ENCODE data around the gene CDS1. TPM values are rescaled to one million over a fixed set of nuclear protein-coding genes. Genes with fewer than 3 reads are reported as not detected.

Gene CDS1
- total and polyA plus RNA-seq, 7 experiments from 2014 or later, result 0.39 to 0.95 (median 0.71) TPM; not detected in 1

GRCh38 chr4:84623661-84624060, 40.7 kb downstream of the CDS1 start:
- CTCF ChIA-PET, result no interaction called here
- no peaks in the 10 kb centered on the region for H3K4me1 Mint-ChIP-seq
- no peak for ATAC-seq

GRCh38 chr4:84626673-84627072, 43.7 kb downstream of the CDS1 start:
- H3K27me3 ChIP-seq (ENCODE audit: control insufficient read depth in 2 of 2, insufficient read depth in 2 of 2, low read length in 2 of 2), result no peaks in the 10 kb centered on the region
- intact Hi-C loops (cut with micrococcal nuclease), result no loop called here
- H3K4me3 ChIP-seq (ENCODE audit: low read length), result no peak overlapping the region
- no peaks in the 10 kb centered on the region for H3K9me3 ChIP-seq (ENCODE audit: control insufficient read depth in 2 of 3, low read length in 3 of 3)
- POLR2A ChIA-PET, result no interaction called here
- H3K9me3 Mint-ChIP-seq, result no peaks in the 10 kb centered on the region
- no peaks in the 10 kb centered on the region for H3K27me3 Mint-ChIP-seq
- no peaks in the 10 kb centered on the region for H3K36me3 ChIP-seq (ENCODE audit: control insufficient read depth in 2 of 3, insufficient read depth in 3 of 3, low read length in 3 of 3)
- no peaks in the 10 kb centered on the region for H3K4me1 ChIP-seq (ENCODE audit: control insufficient read depth in 2 of 2, insufficient read depth in 2 of 2, low read length in 2 of 2)
- no peaks in the 10 kb centered on the region for H3K4me1 Mint-ChIP-seq
- no peak overlapping the region for H3K27ac ChIP-seq (ENCODE audit: low read depth, low read length)
- peaks cover 0 to 12% (median 4%) of the 10 kb centered on the region in 5 donors for H3K36me3 Mint-ChIP-seq
- no peak overlapping the region for H3K27ac Mint-ChIP-seq
- ATAC-seq (no peak), DNase-seq (no peak)
- no peak overlapping the region for H3K4me3 Mint-ChIP-seq
- CTCF ChIA-PET, result no interaction called here

More at GRCh38 chr4:84623661-84624060, 40.7 kb downstream of the CDS1 start:
- POLR2A ChIA-PET, result no interaction called here
- Mint-ChIP-seq H3K4me3 (no peak overlapping the region), H3K9me3 (no peaks in the 10 kb centered on the region), H3K27ac (no peak overlapping the region), H3K27me3 (no peaks in the 10 kb centered on the region), H3K36me3 (peaks cover 0 to 12% (median 4%) of the 10 kb centered on the region in 5 donors)
- Histone ChIP-seq H3K9me3 (ENCODE audit: control insufficient read depth in 2 of 3, low read length in 3 of 3) (no peaks in the 10 kb centered on the region), H3K4me1 (ENCODE audit: control insufficient read depth in 2 of 2, insufficient read depth in 2 of 2, low read length in 2 of 2) (no peaks in the 10 kb centered on the region), H3K27me3 (ENCODE audit: control insufficient read depth in 2 of 2, insufficient read depth in 2 of 2, low read length in 2 of 2) (no peaks in the 10 kb centered on the region), H3K36me3 (ENCODE audit: control insufficient read depth in 2 of 3, insufficient read depth in 3 of 3, low read length in 3 of 3) (no peaks in the 10 kb centered on the region), H3K27ac (ENCODE audit: low read depth, low read length) (no peak overlapping the region), H3K4me3 (ENCODE audit: low read length) (no peak overlapping the region)
- DNase-seq, result no peak
- intact Hi-C loops (cut with micrococcal nuclease), result no loop called here

DNA sequence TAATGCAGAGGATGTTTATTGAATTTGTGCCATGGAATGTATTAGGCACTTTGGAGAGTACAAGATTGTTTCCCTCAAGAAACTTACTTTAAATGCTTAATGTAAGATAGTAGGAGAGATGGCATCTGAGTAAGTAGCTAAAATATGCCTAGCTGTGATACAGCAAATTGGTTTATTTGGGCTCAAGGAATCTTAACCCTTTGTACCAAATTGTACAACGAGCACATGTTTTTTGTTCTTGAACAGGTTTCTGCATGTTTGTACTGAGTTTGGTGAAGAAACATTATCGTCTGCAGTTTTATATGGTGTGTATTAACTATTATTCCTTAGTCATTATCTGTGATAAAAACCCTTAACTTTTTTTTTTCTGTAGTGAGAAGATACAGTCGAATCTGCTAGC, 48.6 kb downstream of the CDS1 start:
- ATAC-seq, result no peak
- Mint-ChIP-seq H3K4me3 (no peak overlapping the region), H3K4me1 (no peaks in the 10 kb centered on the region), H3K27ac (no peak overlapping the region), H3K9me3 (peaks cover 0 to 6% (median 2%) of the 10 kb centered on the region in 11 donors), H3K36me3 (peaks cover 0 to 11% (median 5%) of the 10 kb centered on the region in 5 donors), H3K27me3 (peaks cover 0 to 4% (median 0%) of the 10 kb centered on the region in 5 donors)
- no peaks in the 10 kb centered on the region for H3K27me3 ChIP-seq (ENCODE audit: control insufficient read depth in 2 of 2, insufficient read depth in 2 of 2, low read length in 2 of 2)
- no peak overlapping the region for H3K4me3 ChIP-seq (ENCODE audit: low read length)
- intact Hi-C loops (cut with micrococcal nuclease), result no loop called here
- no peaks in the 10 kb centered on the region for H3K9me3 ChIP-seq (ENCODE audit: control insufficient read depth in 2 of 3, low read length in 3 of 3)
- no peak overlapping the region for H3K27ac ChIP-seq (ENCODE audit: low read depth, low read length)
- DNase-seq, result no peak
- H3K4me1 ChIP-seq (ENCODE audit: control insufficient read depth in 2 of 2, insufficient read depth in 2 of 2, low read length in 2 of 2), result no peaks in the 10 kb centered on the region
- ChIA-PET CTCF (no interaction called here), POLR2A (no interaction called here)
- no peaks in the 10 kb centered on the region for H3K36me3 ChIP-seq (ENCODE audit: control insufficient read depth in 2 of 3, insufficient read depth in 3 of 3, low read length in 3 of 3)

- Mint-ChIP-seq H3K4me3 (no peak overlapping the region), H3K4me1 (no peaks in the 10 kb centered on the region), H3K36me3 (peaks cover 0 to 11% (median 5%) of the 10 kb centered on the region in 5 donors), H3K27ac (no peak overlapping the region), H3K27me3 (peaks cover 0 to 4% (median 0%) of the 10 kb centered on the region in 5 donors), H3K9me3 (peaks cover 0 to 6% (median 2%) of the 10 kb centered on the region in 11 donors)
- no peaks in the 10 kb centered on the region for H3K36me3 ChIP-seq (ENCODE audit: control insufficient read depth in 2 of 3, insufficient read depth in 3 of 3, low read length in 3 of 3)
- DNase-seq (no peak), ATAC-seq (no peak)
- no peaks in the 10 kb centered on the region for H3K4me1 ChIP-seq (ENCODE audit: control insufficient read depth in 2 of 2, insufficient read depth in 2 of 2, low read length in 2 of 2)
- ChIA-PET POLR2A (no interaction called here), CTCF (no interaction called here)
- no peaks in the 10 kb centered on the region for H3K27me3 ChIP-seq (ENCODE audit: control insufficient read depth in 2 of 2, insufficient read depth in 2 of 2, low read length in 2 of 2)
- no peaks in the 10 kb centered on the region for H3K9me3 ChIP-seq (ENCODE audit: control insufficient read depth in 2 of 3, low read length in 3 of 3)
- intact Hi-C loops (cut with micrococcal nuclease), result no loop called here
- H3K4me3 ChIP-seq (ENCODE audit: low read length), result no peak overlapping the region
- no peak overlapping the region for H3K27ac ChIP-seq (ENCODE audit: low read depth, low read length)
Measured at GRCh38 chr4:84632092-84632491, 49.2 kb downstream of the CDS1 start.

DNA sequence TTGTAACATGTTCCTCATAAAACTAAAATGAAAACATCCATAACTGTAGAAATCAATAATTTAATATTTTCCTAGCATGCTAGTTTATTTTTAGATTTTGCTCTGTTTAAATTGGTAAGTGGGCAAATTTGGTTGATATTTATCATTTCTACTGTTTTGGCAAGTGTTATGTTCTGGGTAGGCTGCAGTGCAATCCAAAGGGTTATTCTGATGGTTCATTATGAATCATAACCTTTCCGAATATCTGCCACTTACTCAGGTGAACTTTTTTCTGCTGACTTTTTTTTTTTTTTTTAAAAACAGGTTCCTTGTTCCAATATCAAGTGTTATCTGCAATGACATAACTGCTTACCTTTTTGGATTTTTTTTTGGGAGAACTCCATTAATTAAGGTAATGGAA, 52.0 kb downstream of the CDS1 start:
- no peak overlapping the region for H3K27ac Mint-ChIP-seq
- CTCF ChIA-PET, result no interaction called here

DNA sequence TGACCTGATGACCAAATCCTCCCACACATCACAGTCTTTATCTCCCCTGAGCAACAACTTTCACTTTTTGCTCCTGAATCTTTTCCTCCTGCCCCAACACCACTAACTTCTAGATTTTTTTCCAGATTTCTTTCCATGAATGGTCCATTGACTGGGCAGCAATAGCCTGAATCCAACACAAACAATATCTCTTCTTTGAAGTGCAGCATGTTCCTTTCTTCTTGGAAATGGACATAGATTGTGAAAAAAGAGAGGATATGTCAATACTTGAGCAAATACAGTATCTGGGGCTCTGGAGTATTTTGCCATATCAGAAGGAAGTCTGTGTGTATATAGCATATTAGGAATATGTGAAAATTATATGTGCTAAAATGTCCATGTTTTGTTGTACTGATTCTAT, 55.2 kb downstream of the CDS1 start:
- ChIA-PET POLR2A (no interaction called here), CTCF (no interaction called here)
- Mint-ChIP-seq H3K4me1 (no peaks in the 10 kb centered on the region), H3K27me3 (no peaks in the 10 kb centered on the region), H3K4me3 (no peak overlapping the region), H3K36me3 (peaks cover 0 to 8% (median 5%) of the 10 kb centered on the region in 5 donors), H3K9me3 (peaks cover 0 to 6% (median 2%) of the 10 kb centered on the region in 11 donors), H3K27ac (no peak overlapping the region)
- DNase-seq, result no peak
- Histone ChIP-seq H3K27me3 (ENCODE audit: control insufficient read depth in 2 of 2, insufficient read depth in 2 of 2, low read length in 2 of 2) (no peaks in the 10 kb centered on the region), H3K4me1 (ENCODE audit: control insufficient read depth in 2 of 2, insufficient read depth in 2 of 2, low read length in 2 of 2) (no peaks in the 10 kb centered on the region), H3K4me3 (ENCODE audit: low read length) (no peak overlapping the region), H3K27ac (ENCODE audit: low read depth, low read length) (no peak overlapping the region), H3K36me3 (ENCODE audit: control insufficient read depth in 2 of 3, insufficient read depth in 3 of 3, low read length in 3 of 3) (no peaks in the 10 kb centered on the region), H3K9me3 (ENCODE audit: control insufficient read depth in 2 of 3, low read length in 3 of 3) (no peaks in the 10 kb centered on the region)
- no peak for ATAC-seq
- intact Hi-C loops (cut with micrococcal nuclease), result no loop called here

More for the DNA sequence above, 52.0 kb downstream of the CDS1 start:
- intact Hi-C loops (cut with micrococcal nuclease), result no loop called here
- no peak for ATAC-seq
- H3K27ac ChIP-seq (ENCODE audit: low read depth, low read length), result no peak overlapping the region
- no peak for DNase-seq
- POLR2A ChIA-PET, result no interaction called here
- no peak overlapping the region for H3K4me3 Mint-ChIP-seq
- H3K27me3 Mint-ChIP-seq, result peaks cover 0 to 4% (median 0%) of the 10 kb centered on the region in 5 donors
- H3K9me3 Mint-ChIP-seq, result peaks cover 0 to 6% (median 2%) of the 10 kb centered on the region in 11 donors
- no peaks in the 10 kb centered on the region for H3K36me3 ChIP-seq (ENCODE audit: control insufficient read depth in 2 of 3, insufficient read depth in 3 of 3, low read length in 3 of 3)
- H3K9me3 ChIP-seq (ENCODE audit: control insufficient read depth in 2 of 3, low read length in 3 of 3), result no peaks in the 10 kb centered on the region
- H3K4me1 ChIP-seq (ENCODE audit: control insufficient read depth in 2 of 2, insufficient read depth in 2 of 2, low read length in 2 of 2), result no peaks in the 10 kb centered on the region
- H3K27me3 ChIP-seq (ENCODE audit: control insufficient read depth in 2 of 2, insufficient read depth in 2 of 2, low read length in 2 of 2), result no peaks in the 10 kb centered on the region
- H3K4me3 ChIP-seq (ENCODE audit: low read length), result no peak overlapping the region
- peaks cover 0 to 14% (median 5%) of the 10 kb centered on the region in 5 donors for H3K36me3 Mint-ChIP-seq
- no peaks in the 10 kb centered on the region for H3K4me1 Mint-ChIP-seq

DNA sequence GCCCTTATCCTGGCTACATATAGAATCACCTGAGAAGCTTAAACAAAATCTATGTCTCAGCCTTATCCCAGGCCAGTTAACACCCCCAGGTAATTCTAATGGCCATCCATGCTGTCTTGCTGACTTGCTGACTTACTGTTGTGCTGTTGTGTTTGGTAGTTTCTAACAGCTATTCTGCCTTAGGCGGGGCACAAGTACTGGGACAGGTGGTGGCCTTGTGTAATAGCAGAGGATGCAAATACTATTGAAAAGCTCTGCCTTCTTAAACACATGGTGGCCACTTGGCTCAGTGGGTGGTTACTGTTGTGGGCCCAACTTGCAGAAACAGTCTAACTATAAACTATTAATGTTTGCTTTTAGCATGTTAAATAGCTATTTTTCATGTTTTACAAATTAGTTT, 56.2 kb downstream of the CDS1 start:
- Histone ChIP-seq H3K4me1 (ENCODE audit: control insufficient read depth in 2 of 2, insufficient read depth in 2 of 2, low read length in 2 of 2) (no peaks in the 10 kb centered on the region), H3K4me3 (ENCODE audit: low read length) (no peak overlapping the region), H3K27me3 (ENCODE audit: control insufficient read depth in 2 of 2, insufficient read depth in 2 of 2, low read length in 2 of 2) (no peaks in the 10 kb centered on the region), H3K9me3 (ENCODE audit: control insufficient read depth in 2 of 3, low read length in 3 of 3) (no peaks in the 10 kb centered on the region), H3K36me3 (ENCODE audit: control insufficient read depth in 2 of 3, insufficient read depth in 3 of 3, low read length in 3 of 3) (no peaks in the 10 kb centered on the region), H3K27ac (ENCODE audit: low read depth, low read length) (no peak overlapping the region)
- H3K27me3 Mint-ChIP-seq, result no peaks in the 10 kb centered on the region
- H3K36me3 Mint-ChIP-seq, result peaks cover 0 to 8% (median 5%) of the 10 kb centered on the region in 5 donors
- ATAC-seq (no peak), DNase-seq (no peak)
- no peak overlapping the region for H3K27ac Mint-ChIP-seq
- CTCF ChIA-PET, result no interaction called here
- POLR2A ChIA-PET, result no interaction called here
- H3K4me3 Mint-ChIP-seq, result no peak overlapping the region
- no peaks in the 10 kb centered on the region for H3K4me1 Mint-ChIP-seq
- intact Hi-C loops (cut with micrococcal nuclease), result no loop called here
- peaks cover 0 to 6% (median 2%) of the 10 kb centered on the region in 11 donors for H3K9me3 Mint-ChIP-seq
